HTR-8/SVneo (cell line): ENCODE measurements around the gene NAV2.

Source experiments
- DNase-seq: peaks from one replicate; pipeline ENCODE4 v3.0.0; 2011; ENCODE audit warnings: low spot score, mixed read lengths; ENCODE audit not compliant: insufficient read length
- FAIRE-seq: peaks from 2 replicates; lab custom pipeline; 2011; peaks lifted over from hg19 to GRCh38; lab: Jason Lieb, UNC

NAV2 gene

GRCh38 chr11:19802773-19803293 is 90.2 kb downstream of the NAV2 start:
- FAIRE-seq = no peak
- DNase-seq = no peak

DNA sequence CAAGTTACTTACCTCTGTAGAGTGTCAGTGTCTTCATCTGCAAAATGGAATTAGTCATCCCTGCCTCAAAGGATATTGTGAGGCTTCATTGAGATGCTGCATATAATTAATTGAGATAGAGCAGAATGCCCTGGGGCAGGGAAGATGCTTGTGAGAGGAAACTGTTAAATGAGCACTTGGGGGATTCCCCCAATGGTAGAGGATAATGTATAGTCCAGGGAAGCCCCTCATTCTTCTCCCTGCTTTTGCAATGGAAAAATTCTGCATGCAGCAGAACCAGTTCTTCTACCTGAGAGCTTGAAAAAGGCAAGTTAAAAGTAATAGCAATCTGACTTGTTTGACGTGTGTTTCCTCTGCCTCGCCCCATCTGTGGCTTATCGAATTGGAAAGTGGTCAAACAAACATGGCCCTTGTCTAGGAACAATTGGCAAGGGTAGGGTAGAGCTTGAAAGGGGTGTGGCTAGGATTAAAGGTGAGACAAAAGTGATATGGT is 90.9 kb downstream of the NAV2 start:
- FAIRE-seq (no peak), DNase-seq (no peak)

GRCh38 chr11:19805376-19805775 is 92.7 kb downstream of the NAV2 start:
- FAIRE-seq (no peak), DNase-seq (no peak)

GRCh38 chr11:19805827-19806226 is 93.2 kb downstream of the NAV2 start:
- no peak for DNase-seq
- FAIRE-seq = no peak

DNA sequence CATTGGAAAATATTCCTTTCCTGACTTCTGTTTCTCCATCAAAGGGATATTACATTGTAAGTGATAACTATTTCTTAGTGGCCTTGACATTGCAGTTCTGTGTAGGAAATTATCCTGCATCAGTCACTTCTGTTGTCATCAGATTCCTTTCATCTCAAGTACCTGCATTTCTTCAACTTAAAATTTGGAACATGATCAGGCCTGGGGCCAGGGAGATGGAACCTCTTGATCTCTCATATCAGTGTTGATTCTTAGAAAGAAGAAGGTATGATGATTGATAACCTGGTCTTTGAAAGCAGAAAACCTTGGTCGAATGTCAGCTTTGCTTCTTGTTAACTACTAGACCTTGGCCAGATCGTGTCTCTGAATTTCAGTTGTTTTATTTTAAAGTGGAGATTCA is 93.6 kb downstream of the NAV2 start:
- FAIRE-seq (no peak), DNase-seq (no peak)

- FAIRE-seq (no peak), DNase-seq (no peak)
Observed at GRCh38 chr11:19808076-19808911, 95.7 kb downstream of the NAV2 start.

DNA sequence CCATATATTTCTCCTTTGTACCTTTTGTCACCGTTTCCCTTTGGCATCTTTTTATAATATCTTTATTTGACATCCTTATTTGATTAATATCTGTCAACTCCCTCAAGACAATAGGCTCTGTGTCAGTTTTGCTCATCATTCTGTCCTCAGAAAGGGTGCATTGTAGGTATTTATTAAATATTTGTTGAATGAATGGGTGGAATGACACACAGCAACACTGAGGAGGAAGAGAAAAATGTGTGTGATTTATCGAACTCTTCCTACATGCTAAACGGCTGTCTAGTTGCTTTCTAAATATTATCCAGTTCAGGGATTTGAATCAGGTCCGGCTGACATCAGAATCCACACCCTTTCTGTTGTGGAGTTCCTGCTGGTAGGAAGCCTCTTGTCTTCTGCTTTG is 98.2 kb downstream of the NAV2 start:
- DNase-seq = no peak
- no peak for FAIRE-seq

DNA sequence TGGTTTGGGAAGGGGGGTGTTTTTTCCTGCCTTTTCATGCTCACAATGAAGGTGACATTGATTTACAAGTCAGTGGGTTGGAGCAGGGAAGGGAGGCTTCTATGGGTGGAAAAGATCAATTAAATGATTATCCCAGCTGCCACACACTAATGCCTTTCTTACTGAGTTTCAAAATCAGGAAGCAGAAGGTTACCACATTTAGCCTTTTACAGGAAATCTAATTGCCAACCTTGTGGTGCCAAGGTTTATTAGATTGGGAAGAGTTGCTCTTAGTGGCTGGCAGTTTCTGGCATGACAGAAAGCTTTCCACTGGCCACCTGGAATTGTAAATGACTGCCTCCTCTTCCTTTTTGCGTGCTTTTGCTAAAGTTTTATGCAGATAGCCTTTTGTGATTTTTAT is 98.7 kb downstream of the NAV2 start:
- DNase-seq (no peak), FAIRE-seq (no peak)

DNA sequence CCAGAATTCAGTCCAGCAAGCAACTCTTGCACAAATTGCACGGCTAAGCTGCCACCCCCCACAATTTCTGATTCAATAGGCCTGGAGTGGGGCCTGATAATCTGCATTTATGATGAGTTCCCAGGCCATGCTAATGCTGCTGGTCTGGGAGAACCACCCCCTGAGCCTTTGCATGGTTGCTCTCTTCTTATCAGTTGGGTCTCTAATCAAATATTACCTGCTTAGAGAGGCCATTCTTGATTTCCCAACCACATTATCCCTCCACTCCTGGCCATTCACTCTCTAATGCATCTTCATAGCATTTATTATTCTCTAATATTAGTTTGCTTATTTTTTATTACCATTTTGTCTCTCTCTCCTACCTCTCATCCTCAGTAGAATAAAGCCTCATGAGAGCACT is 99.5 kb downstream of the NAV2 start:
- FAIRE-seq (no peak), DNase-seq (no peak)

GRCh38 chr11:19812710-19813109 is 100.1 kb downstream of the NAV2 start:
- DNase-seq = no peak
- FAIRE-seq = no peak

DNA sequence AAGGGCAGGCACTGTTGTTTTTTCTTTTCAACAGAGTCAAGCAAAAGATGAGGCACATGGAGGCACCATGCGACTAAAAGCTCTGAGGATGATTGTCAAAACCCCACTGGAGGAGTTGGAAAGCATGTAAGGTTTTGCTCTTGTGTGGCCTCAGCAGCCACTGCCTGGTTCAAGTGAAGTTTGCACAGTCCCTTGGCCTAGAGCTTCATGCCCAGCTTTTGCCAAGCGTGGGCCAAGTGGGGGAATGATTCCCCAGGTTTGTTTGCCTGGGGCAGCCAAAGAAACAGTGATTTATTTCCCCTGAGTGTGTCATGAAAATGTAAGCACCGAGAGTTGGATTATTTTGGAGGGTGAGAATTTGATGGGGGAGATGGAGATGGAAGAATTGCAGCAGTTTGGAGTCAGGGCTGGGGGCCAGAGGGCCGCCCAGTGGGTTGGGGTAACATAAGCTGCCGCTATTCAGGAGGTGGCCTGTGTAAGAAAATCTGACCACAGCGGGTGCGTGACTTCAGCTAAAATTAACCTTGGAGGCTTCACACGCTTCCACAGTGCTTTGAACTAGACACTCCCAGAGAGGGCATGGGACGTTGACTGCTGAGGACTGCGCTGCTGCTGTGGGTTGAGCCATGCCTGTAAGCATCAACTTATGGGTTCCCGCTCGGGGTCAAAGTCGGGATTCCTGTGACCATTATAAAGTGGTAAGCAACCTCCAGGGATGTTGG is 100.7 kb downstream of the NAV2 start:
- no peak for FAIRE-seq
- DNase-seq = no peak

DNA sequence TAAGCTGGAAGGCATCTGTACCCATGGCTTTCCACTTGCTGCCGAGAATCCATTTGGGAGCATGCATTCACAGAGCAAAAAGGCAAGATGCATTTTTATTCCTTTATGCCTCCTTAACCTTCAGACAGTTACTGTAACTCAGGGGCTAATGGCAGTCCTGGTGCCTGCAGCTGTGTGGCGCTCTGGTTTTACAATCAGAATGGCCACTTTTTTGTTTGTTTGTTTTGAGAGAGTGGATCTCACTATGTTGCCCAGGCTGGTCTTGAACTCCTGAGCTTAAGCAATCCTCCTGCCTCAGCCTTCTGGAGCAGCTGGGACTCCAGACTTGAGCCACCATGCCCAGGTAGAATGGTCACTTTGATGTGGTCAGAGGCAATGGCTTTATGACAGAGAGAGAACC is 101.8 kb downstream of the NAV2 start:
- DNase-seq (no peak), FAIRE-seq (no peak)

- FAIRE-seq (no peak), DNase-seq (no peak)
Observed at GRCh38 chr11:19816040-19816439, 103.4 kb downstream of the NAV2 start.

DNA sequence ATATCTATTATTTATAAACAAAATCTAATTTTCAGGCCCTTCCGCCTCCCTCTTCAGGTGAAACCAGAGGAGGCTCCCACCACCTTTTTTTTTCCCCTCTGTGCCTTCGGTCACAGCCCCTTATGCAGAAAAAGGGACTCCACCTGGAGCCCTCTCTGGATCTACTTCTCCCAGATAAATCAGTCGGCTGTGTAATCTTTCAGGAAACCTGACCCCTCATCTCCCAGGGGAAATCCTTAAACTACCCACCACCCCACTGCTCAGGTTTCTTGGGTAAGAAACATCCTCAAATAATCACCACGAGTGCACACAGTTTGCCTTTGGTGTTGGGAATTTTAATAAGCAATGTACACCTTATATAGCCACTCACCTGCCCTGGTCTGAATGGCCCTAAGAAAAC is 104.2 kb downstream of the NAV2 start:
- DNase-seq = no peak
- FAIRE-seq = no peak

DNA sequence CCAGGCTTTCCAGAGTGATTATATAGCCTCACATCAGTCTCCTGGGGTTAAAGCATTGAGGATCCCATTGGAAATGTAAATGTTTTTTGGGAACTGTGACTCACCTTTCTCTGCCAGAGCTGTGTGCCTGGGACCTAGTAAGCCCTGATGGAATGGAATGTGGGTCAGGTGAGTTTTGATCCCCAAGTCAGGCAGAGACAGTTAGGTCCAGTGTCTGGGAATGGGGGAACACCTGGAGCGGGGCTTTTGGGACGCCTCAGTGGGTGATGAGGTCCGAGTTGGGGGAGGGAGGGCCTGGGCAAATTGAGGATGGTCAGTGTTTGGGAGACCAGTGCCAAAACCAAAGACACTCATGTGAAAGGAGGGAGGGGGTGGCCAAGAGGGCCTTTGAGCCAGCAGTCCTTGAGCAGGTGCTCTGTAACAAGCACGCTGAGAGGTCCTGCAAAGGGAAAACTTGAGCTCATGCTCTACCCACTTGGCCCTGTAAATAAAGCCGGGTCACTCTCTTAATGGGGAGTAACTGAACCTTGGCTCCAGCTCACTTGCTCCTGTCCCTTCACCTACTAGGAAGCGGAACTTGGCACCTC is 104.7 kb downstream of the NAV2 start:
- FAIRE-seq (no peak), DNase-seq (no peak)

DNA sequence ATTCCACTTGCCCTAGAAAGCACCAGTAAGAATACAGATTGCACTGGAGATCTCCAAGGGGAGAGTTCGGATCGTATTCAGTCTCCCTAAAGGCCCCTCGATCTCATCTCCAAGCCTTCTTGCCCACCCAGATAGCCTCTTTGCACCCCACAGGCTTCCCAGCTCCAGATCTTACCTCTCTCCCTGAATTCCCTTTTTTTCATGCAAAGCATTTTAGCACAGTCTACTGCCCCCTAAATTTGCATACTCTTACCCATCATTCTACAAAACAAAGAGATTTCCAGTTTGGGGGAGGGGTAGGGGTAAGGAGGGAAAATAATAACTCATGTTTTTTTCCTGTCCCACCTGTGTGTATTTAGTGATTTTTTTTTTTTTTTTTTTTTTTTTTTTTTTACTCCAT is 105.2 kb downstream of the NAV2 start:
- FAIRE-seq (no peak), DNase-seq (no peak)

DNA sequence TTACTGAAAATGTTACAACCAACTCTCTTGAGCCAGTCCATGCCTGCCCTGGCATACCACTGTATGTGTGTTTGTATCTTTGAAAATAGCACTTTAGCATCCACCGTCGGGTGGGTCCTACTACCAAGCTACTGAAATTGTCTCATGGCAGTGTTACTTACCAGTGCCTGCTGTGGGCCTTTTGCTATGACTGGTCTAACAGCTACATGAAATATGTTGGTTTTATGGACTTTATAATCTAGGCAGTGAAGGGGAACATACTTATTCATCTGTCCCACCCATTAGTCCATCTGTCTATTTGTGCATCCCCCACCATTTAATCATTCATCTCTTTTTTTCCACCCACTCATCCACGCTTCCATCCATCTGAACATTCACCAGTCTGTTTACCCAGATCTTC is 106.0 kb downstream of the NAV2 start:
- DNase-seq (no peak), FAIRE-seq (no peak)

DNA sequence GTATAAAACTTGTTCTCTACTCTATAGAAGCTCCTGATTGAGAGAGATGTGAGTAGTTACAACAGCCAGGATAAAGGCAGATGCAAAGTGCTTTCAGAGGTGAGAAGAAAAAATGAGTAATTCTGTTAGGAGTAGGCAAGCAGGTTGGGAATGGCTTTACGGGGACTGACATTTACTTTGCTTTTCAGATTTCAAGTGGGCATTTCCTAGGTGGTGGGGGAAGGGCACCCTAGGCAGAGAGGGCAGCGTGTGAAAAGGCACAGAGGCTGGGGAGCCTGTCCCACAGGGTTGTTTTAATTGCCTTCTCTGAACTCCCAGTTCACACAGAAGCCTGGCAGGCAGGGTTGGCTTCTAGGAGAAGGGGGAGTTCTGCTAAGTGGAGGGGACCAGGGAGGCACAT is 106.5 kb downstream of the NAV2 start:
- no peak for DNase-seq
- no peak for FAIRE-seq

- FAIRE-seq (no peak), DNase-seq (no peak)
Observed at GRCh38 chr11:19820100-19820499, 107.5 kb downstream of the NAV2 start.

DNA sequence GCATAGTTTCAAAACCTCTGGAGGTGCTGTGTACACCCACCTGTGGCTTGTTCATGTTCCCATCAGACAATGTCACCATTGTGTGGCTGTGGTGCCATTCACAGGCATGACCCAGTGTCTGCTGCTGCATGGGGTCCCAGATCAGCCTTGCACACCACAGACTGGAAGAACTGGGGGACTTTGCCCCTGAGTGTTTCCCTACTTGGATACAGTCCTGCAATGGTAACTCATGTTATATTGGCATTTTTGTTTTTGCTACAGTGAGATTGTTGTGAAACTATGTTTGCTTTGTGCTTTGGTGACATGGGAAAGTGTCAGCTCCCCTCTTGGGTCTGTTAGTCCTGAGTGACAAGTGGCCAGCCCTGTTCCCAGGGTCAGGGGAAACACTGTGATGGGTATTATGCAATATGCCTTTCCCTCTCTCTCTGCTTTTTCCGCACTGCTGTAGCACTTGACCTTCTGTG is 108.8 kb downstream of the NAV2 start:
- FAIRE-seq (no peak), DNase-seq (no peak)

GRCh38 chr11:19821993-19822392 is 109.4 kb downstream of the NAV2 start:
- FAIRE-seq (no peak), DNase-seq (no peak)
